GM13976 (cell line): ENCODE data around the gene BRSK1.

Experiments
- DNase-seq: peaks from one replicate; pipeline ENCODE4 v3.0.0; 2012; ENCODE audit warnings: low spot score
- in situ Hi-C: fragments of 300-500 bp; cut with MboI; formaldehyde crosslinking; loops from one replicate; pipeline ENCODE4 v1.12.0; 2022; ENCODE audit warnings: low sequenced_read_pairs, mixed read lengths, inconsistent platforms; ENCODE audit not compliant: unreplicated experiment
- TF ChIP-seq, protein P1 (sequence below): IDR thresholded peaks from 2 replicates; pipeline ENCODE4 v1.5.1; 2012; ENCODE audit warnings: borderline replicate concordance, mild to moderate bottlenecking; ENCODE audit not compliant: insufficient read depth; ENCODE audit errors: extremely low read depth, missing control alignments, control extremely low read depth

The BRSK1 gene

DNA sequence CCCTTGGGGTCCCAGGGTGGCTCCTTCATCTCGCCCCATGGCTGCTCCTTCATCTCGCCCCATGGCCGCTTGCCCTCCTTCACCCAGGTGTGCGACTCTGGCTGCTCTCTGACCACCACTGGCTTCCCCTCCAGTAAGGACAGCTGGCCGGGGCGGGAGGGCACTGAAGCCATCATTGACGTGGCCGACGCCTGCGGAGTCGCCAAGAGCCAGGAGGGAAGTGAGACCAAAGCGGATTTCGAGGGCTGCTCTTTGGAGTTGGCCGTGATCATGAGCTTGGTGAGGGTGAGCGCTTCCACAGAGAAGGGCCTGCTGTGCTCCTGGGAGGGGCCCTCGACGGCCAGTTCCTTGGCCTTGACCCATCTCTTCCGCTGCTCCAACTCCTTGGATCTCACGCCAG lies 74.7 kb downstream of the BRSK1 start:
- TF ChIP-seq, protein P1, sequence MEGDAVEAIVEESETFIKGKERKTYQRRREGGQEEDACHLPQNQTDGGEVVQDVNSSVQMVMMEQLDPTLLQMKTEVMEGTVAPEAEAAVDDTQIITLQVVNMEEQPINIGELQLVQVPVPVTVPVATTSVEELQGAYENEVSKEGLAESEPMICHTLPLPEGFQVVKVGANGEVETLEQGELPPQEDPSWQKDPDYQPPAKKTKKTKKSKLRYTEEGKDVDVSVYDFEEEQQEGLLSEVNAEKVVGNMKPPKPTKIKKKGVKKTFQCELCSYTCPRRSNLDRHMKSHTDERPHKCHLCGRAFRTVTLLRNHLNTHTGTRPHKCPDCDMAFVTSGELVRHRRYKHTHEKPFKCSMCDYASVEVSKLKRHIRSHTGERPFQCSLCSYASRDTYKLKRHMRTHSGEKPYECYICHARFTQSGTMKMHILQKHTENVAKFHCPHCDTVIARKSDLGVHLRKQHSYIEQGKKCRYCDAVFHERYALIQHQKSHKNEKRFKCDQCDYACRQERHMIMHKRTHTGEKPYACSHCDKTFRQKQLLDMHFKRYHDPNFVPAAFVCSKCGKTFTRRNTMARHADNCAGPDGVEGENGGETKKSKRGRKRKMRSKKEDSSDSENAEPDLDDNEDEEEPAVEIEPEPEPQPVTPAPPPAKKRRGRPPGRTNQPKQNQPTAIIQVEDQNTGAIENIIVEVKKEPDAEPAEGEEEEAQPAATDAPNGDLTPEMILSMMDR: no peak
- no peak for DNase-seq
- in situ Hi-C loops: no loop called here

DNA sequence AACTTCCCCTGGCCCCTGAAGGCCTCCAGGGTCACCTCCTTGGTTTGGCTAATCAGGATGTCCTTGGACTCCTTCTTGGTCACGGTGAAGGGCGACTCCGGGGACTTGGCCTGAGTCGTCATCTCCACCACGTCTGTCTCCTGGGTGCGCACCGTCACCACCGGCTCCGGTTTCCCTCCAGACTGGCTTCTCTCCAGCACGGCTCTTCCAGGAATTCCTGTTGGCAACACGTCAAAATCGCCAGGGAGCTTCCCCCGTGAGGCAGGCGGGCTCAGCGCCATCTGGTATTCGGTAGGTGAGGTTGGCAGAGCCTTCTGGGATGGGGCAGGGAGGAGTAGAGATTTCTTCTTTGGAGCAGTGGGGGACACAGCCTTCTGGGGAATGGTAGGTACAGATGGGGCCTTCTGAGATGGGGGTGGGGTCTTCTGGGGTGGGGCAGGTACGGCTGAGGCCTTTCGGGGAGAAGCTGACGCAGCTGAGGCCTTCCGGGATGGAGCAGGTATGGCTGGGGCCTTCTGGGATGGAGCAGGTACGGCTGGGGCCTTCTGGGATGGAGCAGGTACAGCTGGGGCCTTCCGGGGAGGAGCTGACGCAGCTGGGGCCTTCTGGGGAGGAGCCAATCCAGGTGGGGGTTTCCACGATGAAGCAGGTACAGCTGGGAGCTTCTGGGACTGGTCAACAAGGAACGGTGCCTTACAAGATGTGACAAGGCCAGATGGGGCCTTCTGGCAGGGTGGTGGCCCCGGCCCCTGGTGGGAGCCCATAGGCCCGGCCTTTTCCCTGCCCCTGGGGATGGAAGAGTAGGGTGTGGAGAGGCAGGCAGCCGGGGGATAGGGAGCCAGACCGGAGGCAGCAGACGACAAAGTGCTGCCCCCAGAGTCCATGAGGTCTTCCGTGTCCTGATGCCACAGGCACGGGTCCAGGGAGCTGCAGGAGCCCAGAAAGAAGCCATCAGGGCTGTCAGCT lies 75.4 kb downstream of the BRSK1 start:
- no peak for DNase-seq
- in situ Hi-C loops: no loop called here
- TF ChIP-seq, protein P1: no peak

DNA sequence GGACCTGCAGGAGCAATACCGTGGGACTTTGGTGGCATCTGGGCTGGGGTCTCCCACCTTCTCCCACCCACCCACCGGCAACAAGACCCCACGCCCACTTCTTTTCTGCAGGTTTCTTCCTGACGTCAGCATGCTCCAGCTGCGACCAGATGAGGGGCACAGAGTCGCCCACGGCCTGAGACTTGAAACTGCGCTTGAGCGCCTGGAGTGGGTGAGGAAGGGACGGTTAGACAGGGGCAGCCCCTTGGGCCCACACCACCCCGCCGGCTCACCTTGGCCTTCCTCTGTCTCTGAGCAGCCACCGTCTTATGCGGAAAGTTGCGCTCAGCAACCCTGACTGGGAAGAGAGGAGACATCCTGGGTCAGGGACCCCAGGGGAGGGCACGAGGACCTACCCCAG lies 77.1 kb downstream of the BRSK1 start:
- TF ChIP-seq, protein P1: no peak
- DNase-seq: no peak
- in situ Hi-C loops: no loop called here
